Measurements from ENCODE around the gene CD99. TPM values are rescaled to one million over a fixed set of nuclear protein-coding genes. Genes with fewer than 3 reads are reported as not detected.

CD99 gene
- total RNA-seq, 1 experiment from 2014 or later: 92.1 TPM

DNA sequence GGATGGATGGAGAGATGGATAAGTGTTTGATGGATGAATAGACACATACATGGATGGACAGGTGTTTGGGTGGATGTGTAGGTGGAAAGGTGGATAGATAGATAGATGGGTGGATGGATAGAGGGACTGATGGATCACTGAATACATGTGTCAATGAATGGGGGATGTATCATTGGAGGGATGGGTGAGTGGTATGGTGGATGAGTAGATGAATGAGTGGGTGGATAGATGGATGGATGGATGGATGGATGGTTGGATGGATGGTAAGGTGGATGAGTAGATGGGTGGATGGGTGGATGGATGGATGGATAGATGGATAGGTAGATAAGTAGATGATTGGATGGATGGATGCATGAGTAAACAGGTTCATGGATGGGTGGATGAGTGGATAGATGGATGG is 41.1 kb upstream of the CD99 start:
- H2AK5ac ChIP-seq (ENCODE audit: insufficient read length, low read length): no peak overlapping the region
- no peak overlapping the region for H2BK120ac ChIP-seq (ENCODE audit: low read depth, low read length, poor library complexity, severe bottlenecking)
- H4K5ac ChIP-seq (ENCODE audit: insufficient read length, low read depth, low read length): no peak overlapping the region
- no peaks in the 10 kb centered on the region for H3K79me1 ChIP-seq (ENCODE audit: insufficient read depth, low read depth, low read length, poor library complexity, severe bottlenecking)
- no peak overlapping the region for H3K56ac ChIP-seq (ENCODE audit: insufficient read length, low read depth, low read length)
- no peak overlapping the region for H2AFZ ChIP-seq (ENCODE audit: low read length)
- H3K79me2 ChIP-seq (ENCODE audit: insufficient read depth, low read length): no peaks in the 10 kb centered on the region
- no peak overlapping the region for H3K4me2 ChIP-seq (ENCODE audit: insufficient read depth, insufficient read length, low read length)
- no peak overlapping the region for H3K4ac ChIP-seq (ENCODE audit: low read depth, low read length)
- H3K9me3 ChIP-seq (ENCODE audit: control insufficient read depth, low read depth, low read length): no peaks in the 10 kb centered on the region
- no peak overlapping the region for H4K91ac ChIP-seq (ENCODE audit: insufficient read length, low read depth, low read length)
- no peak overlapping the region for H2BK12ac ChIP-seq (ENCODE audit: insufficient read length, low read depth, low read length)
- Mint-ChIP-seq H3K27me3 (ENCODE audit: low read depth) (no peaks in the 10 kb centered on the region), H3K36me3 (ENCODE audit: insufficient read depth in 1 of 3, low read depth in 3 of 3) (peaks cover 13 to 44% (median 31%) of the 10 kb centered on the region in 3 experiments), H3K9me3 (no peaks in the 10 kb centered on the region; a peak in 1 of 5 replicates), H3K4me1 (peaks cover 3 to 4% of the 10 kb centered on the region in 2 experiments), H3K4me3 (no peak overlapping the region), H3K27ac (no peak overlapping the region)
- no peak overlapping the region for H3K23ac ChIP-seq (ENCODE audit: insufficient read length, low read depth, low read length)
- no peak overlapping the region for H2BK15ac ChIP-seq (ENCODE audit: low read depth, low read length)
- H3K23me2 ChIP-seq (ENCODE audit: insufficient read length, low read depth, low read length, poor library complexity, severe bottlenecking): no peaks in the 10 kb centered on the region
- no peak overlapping the region for H3K18ac ChIP-seq (ENCODE audit: insufficient read length, low read depth, low read length)
- no peak overlapping the region for H3K14ac ChIP-seq (ENCODE audit: insufficient read depth, low read length)
- no peak for DNase-seq
- H3K27me3 ChIP-seq (ENCODE audit: insufficient read depth, low read length): no peaks in the 10 kb centered on the region
- no peaks in the 10 kb centered on the region for H4K20me1 ChIP-seq (ENCODE audit: control insufficient read depth, insufficient read depth, insufficient read length)
- H2BK5ac ChIP-seq (ENCODE audit: insufficient read length, low read length): no peak overlapping the region
- no peak overlapping the region for H3T11ph ChIP-seq (ENCODE audit: low read length)
- TF ChIP-seq, protein P1, sequence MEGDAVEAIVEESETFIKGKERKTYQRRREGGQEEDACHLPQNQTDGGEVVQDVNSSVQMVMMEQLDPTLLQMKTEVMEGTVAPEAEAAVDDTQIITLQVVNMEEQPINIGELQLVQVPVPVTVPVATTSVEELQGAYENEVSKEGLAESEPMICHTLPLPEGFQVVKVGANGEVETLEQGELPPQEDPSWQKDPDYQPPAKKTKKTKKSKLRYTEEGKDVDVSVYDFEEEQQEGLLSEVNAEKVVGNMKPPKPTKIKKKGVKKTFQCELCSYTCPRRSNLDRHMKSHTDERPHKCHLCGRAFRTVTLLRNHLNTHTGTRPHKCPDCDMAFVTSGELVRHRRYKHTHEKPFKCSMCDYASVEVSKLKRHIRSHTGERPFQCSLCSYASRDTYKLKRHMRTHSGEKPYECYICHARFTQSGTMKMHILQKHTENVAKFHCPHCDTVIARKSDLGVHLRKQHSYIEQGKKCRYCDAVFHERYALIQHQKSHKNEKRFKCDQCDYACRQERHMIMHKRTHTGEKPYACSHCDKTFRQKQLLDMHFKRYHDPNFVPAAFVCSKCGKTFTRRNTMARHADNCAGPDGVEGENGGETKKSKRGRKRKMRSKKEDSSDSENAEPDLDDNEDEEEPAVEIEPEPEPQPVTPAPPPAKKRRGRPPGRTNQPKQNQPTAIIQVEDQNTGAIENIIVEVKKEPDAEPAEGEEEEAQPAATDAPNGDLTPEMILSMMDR (conservative IDR thresholded peaks at IDR 0.05): no peak
- H4K8ac ChIP-seq (replicated peaks; ENCODE audit: insufficient read length, low read depth, low read length): no peak overlapping the region
- no peak overlapping the region for H3K27ac ChIP-seq (ENCODE audit: insufficient read length, low read depth, low read length)
- no peaks in the 10 kb centered on the region for H3K4me1 ChIP-seq (ENCODE audit: insufficient read depth, low read length)
- no peak overlapping the region for H3K9ac ChIP-seq (ENCODE audit: extremely low read depth, insufficient read length, low read length)
- no peak overlapping the region for H2BK20ac ChIP-seq (ENCODE audit: low read depth, low read length, poor library complexity, severe bottlenecking)
